Activated naive CD4-positive, alpha-beta T cell treated with Interleukin-2 at 50 U/mL for 16 hours (primary cell): ENCODE data around the gene PAM16.
"Not testable (repeated sequence)": the region's sequence is repeated elsewhere in the genome, so short reads cannot be mapped to it uniquely, and the experiment has no call there.

ENCODE experiments used
- DNase-seq: peaks from one replicate; pipeline ENCODE4 v3.0.0-alpha.2; 2020

PAM16 gene

DNA sequence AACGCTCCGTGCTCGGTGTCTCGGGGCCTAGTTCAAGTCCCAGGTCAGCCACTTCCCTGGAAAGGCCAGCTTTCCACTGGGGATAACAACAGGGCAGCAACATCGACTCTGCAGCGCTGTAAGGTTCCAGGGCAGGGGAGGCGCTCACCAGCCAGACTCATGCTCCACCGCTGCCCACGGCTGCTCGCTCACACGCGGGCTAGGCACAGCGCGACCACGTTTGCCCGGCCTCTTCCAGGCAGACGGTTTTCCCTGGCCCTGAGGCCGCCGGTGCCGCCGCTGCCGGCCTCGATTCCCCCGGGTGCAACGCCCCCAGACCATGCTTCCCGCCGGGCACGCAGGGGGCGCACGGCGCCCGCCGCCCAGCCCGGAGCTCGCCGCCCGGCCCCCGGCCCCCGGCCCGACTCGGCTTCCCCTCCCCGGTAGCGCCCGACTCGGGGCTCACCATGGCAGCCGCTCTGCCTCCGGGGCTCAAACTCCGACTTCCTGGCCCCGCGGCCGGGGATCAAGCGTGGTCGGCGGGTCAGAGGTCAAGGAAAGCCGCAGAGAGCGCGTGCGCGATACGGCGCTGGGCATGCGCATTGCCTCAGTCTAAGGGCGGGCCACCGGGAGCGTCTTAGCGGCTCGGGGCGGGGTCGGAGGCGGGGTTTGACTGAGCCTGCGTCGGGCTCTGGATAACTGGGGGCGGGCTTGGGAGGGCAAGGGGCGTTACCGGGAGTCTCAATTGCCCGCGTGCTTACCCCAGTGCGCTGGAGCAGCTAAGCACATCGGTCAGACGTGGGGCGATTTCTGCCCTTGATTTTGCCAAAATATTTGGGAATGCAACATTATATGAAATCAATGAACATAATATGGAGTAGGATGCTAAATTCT is at the start of gene PAM16:
PAM16 (minus strand) TSS at position 535 of the 873 bp plus-strand sequence; CDS start at position 448, 87 bp downstream.
- DNase-seq = peak; percentile 98

DNA sequence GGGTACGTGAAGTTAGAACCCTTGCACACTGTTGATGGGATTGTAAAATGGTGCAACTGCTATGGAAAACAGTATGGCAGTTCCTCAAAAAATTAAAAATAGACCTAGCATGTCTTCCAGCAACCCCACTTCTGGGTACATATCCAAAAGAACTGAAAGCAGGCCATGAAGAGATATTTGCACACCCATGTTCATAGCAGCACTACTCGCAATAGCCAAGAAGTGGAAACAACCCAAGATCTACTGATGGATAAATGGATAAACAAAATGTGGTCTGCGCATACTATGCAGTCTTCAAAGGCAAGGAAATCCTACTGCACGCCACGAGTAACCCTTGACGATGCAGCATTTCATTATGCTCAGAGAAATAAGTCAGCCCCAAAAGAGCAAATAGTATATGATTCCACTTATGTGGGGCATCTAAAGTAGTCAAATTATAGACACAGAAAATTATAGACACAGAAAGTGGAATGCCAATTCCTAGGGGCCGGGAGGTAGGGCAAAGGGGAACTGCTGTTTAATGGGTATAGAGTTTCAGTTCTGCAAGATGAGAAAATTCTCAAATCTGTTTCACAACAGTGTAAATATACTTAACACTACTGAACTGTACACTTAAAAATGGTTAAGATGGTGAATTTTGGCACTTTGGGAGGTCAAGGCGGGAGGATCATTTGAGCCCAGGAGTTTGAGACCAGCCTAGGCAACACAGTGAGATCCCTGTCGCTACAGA is 48.0 kb upstream of the PAM16 start:
- DNase-seq = no peak

- no peak for DNase-seq
These were observed 44.1 kb upstream of the PAM16 start for GRCh38 chr16:4395055-4395726.

GRCh38 chr16:4393850-4394249 is 42.7 kb upstream of the PAM16 start:
- not testable (repeated sequence) for DNase-seq

DNA sequence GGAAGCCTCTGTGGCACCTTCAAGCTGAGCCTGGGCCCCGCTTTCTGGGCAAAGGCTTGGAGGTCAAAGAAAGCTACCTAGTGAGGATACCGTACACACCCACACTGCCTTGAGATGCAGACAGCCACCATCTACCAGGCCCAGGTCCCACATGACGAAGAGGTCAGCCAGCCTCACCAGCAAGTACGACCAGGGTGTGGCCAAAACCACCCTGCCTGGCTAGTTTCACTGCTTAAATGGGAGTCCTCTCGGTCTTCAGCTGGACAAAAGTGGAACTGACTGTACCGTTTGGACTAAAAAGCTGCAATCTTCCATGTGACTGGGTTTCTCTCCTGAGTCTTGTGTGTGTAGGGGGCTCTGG is 42.1 kb upstream of the PAM16 start:
- no peak for DNase-seq

GRCh38 chr16:4392382-4393239 is 41.5 kb upstream of the PAM16 start:
- DNase-seq = no peak

DNA sequence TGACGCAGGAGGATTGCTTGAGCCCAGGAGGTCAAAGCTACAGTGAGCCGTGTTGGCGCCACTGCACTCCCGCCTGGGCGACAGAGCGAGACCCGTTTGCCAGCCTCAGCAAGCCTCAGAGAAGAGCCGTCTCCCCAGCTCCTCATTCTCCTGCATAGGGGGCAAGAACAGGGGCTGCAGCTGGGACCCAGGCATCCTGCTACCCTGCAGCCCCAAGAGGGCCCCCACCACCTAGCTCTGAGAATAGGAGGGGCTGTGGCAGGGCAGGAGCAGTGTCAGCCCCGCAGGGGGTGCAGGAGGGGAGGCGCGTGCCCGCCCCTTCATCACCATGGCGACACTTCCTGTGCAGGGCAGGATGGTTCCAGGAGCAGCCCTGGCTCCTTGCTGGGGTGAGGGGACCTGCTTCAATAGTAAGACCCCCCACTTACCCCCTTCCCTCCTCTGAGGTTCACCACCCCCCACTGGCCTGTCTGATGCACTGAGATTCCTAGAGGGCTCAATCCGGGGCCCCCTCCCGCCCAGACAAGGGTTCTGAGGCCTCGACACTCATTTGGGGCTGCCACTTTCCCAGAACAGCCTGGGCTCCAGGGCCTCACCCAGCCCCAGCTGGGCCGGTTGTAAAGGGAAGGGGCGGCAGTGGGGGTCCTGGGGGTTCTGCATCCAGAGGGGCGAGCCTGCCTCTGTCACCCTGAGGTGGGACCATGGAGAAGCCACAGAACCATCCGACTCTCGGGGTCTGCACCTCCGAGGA is 40.7 kb upstream of the PAM16 start:
- no peak for DNase-seq

DNA sequence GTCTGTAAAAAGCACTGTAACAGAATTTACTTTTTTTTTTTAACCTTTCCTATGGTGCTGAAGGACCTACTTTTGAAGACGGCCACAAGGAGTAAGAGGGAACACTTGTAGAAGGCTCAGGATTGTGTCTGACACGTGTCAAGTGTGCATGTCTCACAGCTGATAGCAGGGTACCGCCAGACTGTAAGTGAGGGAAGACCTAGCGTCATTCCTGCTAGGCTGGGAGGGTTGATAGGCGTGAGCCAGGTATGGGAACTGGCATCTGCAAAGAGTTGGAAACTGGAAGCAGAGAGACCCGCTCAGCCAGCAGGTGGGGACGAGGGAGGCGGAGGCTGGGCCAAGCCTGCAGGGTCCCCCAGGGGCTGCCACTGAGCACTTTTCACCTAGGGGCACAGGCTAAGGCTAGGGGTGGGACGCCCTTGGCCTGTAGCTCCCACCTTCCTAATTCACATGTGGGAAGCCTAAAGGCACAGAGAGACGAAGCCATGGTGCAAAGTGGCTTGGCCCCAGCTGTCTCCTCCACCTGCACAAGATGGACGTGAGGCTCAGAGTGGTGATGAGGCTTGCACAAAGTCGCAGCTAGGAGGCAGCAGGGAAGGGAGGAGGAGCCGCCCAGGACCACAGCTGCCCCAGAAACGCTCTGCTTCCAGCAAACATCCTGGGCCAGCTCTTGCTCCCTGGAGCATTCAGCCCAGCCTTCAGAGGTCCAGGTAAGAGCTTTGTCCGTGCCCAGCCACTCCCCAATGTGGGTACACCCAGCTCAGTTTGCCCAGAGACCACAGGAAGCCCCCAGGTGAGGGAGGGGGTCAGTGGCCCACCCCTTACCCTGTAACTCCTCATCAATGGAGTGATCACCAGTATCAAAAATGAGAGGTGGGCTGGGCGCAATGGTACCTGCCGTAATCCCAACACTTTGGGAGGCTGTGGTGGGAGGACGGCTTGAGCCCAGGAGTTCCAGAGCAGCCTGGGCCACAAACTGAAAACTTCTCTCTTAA is 39.4 kb upstream of the PAM16 start:
- no peak for DNase-seq

DNA sequence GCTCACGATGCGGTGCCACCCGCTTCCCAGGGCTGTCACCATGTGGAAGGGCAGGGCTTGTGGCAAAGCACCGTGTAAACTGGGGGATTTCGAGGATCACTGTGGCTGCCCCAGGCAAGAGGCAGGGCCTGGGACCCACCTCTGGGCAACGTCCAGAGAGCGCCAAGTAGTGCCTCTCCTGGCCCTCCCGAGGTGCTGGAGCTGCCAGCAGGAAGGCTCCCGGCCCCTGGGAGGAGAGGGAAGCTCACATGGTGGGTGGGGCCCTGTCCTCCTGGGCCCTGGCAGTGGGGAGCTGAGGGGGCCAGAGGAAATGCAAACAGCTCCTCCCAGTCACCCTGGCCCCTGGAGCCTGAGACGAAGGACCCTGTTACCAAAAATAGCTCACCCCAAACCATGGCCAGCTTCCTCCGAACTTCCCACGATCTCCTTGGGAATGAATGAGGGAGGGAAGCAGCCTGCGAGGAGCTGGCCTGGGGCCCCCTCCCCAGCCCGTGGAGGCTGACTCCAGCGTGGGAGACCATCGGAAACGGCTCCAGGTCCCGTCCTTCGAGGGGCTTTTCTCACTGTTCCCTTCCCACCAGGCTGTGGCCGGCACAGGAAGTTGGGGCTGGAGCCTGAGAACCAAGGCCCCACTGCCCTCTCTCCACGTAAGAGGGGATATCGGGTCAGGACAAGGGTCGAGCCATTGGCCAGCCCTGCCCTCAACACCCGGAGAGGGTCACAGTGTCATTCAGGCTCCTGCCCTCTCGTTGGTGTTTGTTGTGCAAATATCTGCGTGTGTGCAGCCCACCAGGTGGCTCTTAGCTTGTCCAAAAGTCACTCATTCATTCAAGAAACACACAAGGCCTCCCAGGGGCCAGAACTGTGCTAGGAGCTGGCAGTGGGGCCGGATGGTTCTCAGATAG is 38.2 kb upstream of the PAM16 start:
- DNase-seq = no peak

GRCh38 chr16:4388271-4389021 is 37.3 kb upstream of the PAM16 start:
- no peak for DNase-seq

DNA sequence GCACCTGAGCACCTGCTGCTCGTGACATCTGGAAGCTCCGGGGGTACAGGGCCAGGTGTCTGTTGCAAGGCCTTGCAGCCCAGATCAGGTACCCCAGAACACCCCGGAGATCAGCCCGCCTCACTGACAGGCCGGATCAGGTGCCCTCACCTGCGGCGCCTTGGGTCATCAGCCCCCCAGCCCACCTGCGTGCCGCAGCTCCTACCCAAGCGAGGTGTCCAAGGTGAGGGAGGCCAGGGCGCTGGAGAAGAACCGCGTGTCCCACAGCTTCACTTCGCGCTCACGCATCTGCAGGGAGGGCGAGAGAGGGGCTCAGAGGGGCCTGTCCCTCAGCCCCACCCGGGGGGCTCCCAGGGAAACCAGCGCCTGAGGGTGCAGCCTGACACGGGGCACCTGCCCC is 36.7 kb upstream of the PAM16 start:
- DNase-seq = no peak

GRCh38 chr16:4386951-4387565 is 35.9 kb upstream of the PAM16 start:
- no peak for DNase-seq

- DNase-seq = no peak
These were observed 35.3 kb upstream of the PAM16 start for GRCh38 chr16:4386451-4386805.

DNA sequence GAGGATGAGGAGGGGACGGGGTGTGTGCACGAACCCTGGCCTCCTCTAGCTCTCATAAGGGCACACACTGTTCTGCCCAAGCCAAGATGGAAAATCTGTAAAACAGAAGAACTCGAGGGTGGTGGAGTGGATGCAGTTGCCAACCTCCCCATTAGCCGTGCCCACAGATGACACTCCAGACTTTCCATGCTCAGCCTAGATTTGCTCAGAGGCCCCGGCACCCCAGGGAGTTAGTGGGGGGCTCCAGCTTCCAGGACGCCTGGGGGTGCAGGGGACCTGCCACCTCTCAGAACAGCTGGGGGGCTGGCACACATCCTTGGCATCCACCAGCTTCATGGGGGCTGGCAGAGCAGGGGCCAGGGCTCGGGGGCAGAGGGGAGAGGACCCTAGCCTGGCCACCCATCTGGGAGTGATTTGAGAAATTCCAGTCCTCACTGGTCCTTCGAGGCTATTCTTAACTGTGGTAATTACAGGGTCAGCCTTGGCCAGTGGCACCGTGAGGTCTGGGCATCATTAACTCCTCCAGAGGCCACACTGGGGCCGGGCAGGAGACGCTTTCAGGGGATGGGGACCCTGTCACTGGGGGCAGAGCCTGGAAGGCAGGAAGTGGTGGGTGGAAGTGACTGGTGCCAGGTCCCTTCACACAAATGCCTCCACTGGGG is 34.8 kb upstream of the PAM16 start:
- DNase-seq = no peak

DNA sequence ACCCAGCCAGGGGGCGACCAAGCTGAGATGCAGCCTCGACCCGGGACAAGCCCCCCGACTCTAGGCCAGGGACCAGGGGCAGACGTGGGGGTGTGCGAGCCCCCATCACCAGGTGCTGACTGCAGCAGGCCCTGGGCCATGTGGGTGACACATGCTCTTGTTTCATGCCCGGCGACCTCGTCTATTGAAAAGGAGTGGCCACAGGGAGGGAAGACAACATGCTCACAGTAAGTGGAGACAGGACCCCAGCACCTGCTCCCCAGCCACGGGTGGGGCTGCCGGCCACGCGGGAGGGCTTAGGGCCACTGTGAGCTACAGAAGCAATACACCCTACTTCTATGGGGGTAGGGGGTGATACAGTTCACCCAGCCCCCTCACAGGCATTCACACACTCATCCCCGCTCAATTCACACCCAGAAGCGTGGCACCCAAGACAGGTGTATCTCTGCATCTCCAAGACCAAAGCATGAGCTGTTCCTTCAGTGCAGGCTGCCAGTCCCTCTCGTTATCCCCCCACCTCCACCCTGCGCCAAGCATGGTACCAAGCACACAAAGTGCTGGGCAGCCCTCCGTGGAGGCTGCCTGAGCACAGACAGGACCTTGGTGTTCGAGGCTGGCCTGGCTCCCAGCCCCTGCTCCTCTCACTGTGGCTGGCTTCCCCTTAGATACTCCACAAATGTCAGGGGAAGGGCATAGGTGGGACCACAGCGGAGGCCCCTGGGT is 34.1 kb upstream of the PAM16 start:
- DNase-seq = no peak

- DNase-seq = no peak
These were observed 33.4 kb upstream of the PAM16 start for GRCh38 chr16:4384509-4384942.
